HUDEP-2 (cell line): ENCODE data around the gene CRYGS.

Experiments used
- DNase-seq, 76 experiments: peaks; one replicate each; lab custom pipeline; 2025; ENCODE audit not compliant: unreplicated experiment in 76 of 76; lab: John Stamatoyannopoulos, UW

The CRYGS gene

GRCh38 chr3:186497608-186498007, 46.6 kb downstream of the CRYGS start:
- DNase-seq, result no peak

- no peak for DNase-seq
Measured at GRCh38 chr3:186496635-186497034, 47.5 kb downstream of the CRYGS start.

- DNase-seq, result no peak
Measured at GRCh38 chr3:186496016-186496415, 48.2 kb downstream of the CRYGS start.

- DNase-seq, result no peak
Measured at GRCh38 chr3:186493525-186494255, 50.5 kb downstream of the CRYGS start.

- DNase-seq, result no peak
Measured at GRCh38 chr3:186492385-186492984, 51.7 kb downstream of the CRYGS start.

GRCh38 chr3:186489507-186489906, 54.7 kb downstream of the CRYGS start:
- DNase-seq, result no peak
